ENCODE data around the gene PNRC1.

DNA sequence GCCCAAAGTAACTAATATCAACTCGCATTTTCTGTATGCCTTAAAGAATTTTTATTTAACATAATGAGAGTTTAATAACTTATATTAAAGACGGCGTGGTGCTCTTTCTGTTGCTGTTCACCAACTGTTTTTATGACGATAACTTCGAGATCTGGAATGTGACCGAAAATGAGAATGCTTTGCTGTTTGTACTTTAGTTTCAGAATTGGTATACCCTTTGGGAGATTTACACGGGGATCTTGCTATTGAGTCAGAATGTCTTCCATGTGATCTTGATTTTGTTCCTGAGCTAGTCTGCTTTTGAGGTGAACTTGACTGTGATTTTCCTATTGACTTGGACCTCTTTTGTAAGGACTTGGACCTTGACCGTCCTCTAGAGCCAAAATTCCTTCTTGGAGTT, 17.9 kb downstream of the PNRC1 start:
- TF ChIP-seq, protein P1, sequence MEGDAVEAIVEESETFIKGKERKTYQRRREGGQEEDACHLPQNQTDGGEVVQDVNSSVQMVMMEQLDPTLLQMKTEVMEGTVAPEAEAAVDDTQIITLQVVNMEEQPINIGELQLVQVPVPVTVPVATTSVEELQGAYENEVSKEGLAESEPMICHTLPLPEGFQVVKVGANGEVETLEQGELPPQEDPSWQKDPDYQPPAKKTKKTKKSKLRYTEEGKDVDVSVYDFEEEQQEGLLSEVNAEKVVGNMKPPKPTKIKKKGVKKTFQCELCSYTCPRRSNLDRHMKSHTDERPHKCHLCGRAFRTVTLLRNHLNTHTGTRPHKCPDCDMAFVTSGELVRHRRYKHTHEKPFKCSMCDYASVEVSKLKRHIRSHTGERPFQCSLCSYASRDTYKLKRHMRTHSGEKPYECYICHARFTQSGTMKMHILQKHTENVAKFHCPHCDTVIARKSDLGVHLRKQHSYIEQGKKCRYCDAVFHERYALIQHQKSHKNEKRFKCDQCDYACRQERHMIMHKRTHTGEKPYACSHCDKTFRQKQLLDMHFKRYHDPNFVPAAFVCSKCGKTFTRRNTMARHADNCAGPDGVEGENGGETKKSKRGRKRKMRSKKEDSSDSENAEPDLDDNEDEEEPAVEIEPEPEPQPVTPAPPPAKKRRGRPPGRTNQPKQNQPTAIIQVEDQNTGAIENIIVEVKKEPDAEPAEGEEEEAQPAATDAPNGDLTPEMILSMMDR (IDR thresholded peaks at IDR 0.05): no peak
- no peak for TF ChIP-seq POLR2AphosphoS5 (IDR thresholded peaks at IDR 0.05)

All from breast epithelium (tissue), 3 donors.